GM23338 (cell line): ENCODE measurements around the gene SMYD3. TPM values are rescaled to one million over a fixed set of nuclear protein-coding genes. Genes with fewer than 3 reads are reported as not detected.

ENCODE experiments used
- ATAC-seq: fragments of 200-7000 bp; cut with Tn5 transposase; 3 replicates; pipeline ENCODE4 v1.9.1; 2020
- DNase-seq: peaks from one replicate; pipeline ENCODE4 v3.0.0-alpha.2; 2015; ENCODE audit warnings: low spot score
- H2AFZ ChIP-seq: fragments of 200-600 bp; sonication (generic); 2 replicates; pipeline ENCODE4 v1.8.0; 2016; ENCODE audit warnings: antibody characterized with exemption, mild to moderate bottlenecking, moderate library complexity
- H3F3A ChIP-seq: fragments of 200-600 bp; sonication (generic); replicated peaks from 2 replicates; pipeline ENCODE4 v1.8.0; 2017; ENCODE audit warnings: antibody characterized with exemption, mixed run types, low read depth
- H3K27ac ChIP-seq: fragments of 200-600 bp; sonication (generic); 2 replicates; pipeline ENCODE4 v1.6.1; 2016; ENCODE audit warnings: low read depth
- H3K27me3 ChIP-seq: fragments of 200-600 bp; sonication (generic); 2 replicates; pipeline ENCODE4 v1.8.0; 2016; ENCODE audit warnings: mild to moderate bottlenecking, mixed run types, moderate library complexity; ENCODE audit not compliant: insufficient read depth
- H3K36me3 ChIP-seq: fragments of 200-600 bp; sonication (generic); 2 replicates; pipeline ENCODE4 v1.8.0; 2016; ENCODE audit warnings: mild to moderate bottlenecking; ENCODE audit not compliant: insufficient read depth
- H3K4me1 ChIP-seq: fragments of 200-600 bp; sonication (generic); 2 replicates; pipeline ENCODE4 v1.8.0; 2016; ENCODE audit warnings: mild to moderate bottlenecking, moderate library complexity; ENCODE audit not compliant: insufficient read depth
- H3K4me2 ChIP-seq: fragments of 200-600 bp; sonication (generic); 2 replicates; pipeline ENCODE4 v1.7.1; 2017; ENCODE audit warnings: mixed run types
- H3K4me3 ChIP-seq: fragments of 200-600 bp; sonication (generic); 2 replicates; pipeline ENCODE4 v1.6.1; 2016; ENCODE audit warnings: mixed run types
- H3K79me2 ChIP-seq: fragments of 200-600 bp; sonication (generic); replicated peaks from 2 replicates; pipeline ENCODE4 v1.8.0; 2017; ENCODE audit warnings: mild to moderate bottlenecking; ENCODE audit not compliant: insufficient read depth
- H3K9me2 ChIP-seq: fragments of 200-600 bp; sonication (generic); 2 replicates; pipeline ENCODE4 v1.8.0; 2017; ENCODE audit not compliant: insufficient read depth
- H4K20me1 ChIP-seq: fragments of 200-600 bp; sonication (generic); replicated peaks from 2 replicates; pipeline ENCODE4 v1.8.0; 2017; ENCODE audit warnings: mild to moderate bottlenecking; ENCODE audit not compliant: insufficient read depth
- H3K27ac Mint-ChIP-seq: 2 replicates; pipeline ENCODE4 v1.8.0; 2020; ENCODE audit warnings: inconsistent platforms, mild to moderate bottlenecking, moderate library complexity, mixed read lengths
- H3K27me3 Mint-ChIP-seq: 3 replicates; pipeline ENCODE4 v1.8.0; 2022; ENCODE audit warnings: low read depth, mild to moderate bottlenecking, moderate library complexity, mixed read lengths, inconsistent platforms; ENCODE audit not compliant: insufficient read depth, poor library complexity
- H3K36me3 Mint-ChIP-seq: 3 replicates; pipeline ENCODE4 v1.8.0; 2021; ENCODE audit warnings: low read depth, mild to moderate bottlenecking, inconsistent platforms, moderate library complexity, mixed read lengths
- H3K4me1 Mint-ChIP-seq: 3 replicates; pipeline ENCODE4 v1.8.0; 2020; ENCODE audit warnings: mild to moderate bottlenecking, inconsistent platforms, mixed read lengths
- H3K4me3 Mint-ChIP-seq: 3 replicates; pipeline ENCODE4 v1.8.0; 2021; ENCODE audit warnings: moderate library complexity, mild to moderate bottlenecking, inconsistent platforms, mixed read lengths
- H3K9me3 Mint-ChIP-seq: 3 replicates; pipeline ENCODE4 v1.8.0; 2020; ENCODE audit warnings: moderate library complexity, mild to moderate bottlenecking, inconsistent platforms, mixed read lengths
- EZH2phosphoT487 ChIP-seq: fragments of 200-600 bp; sonication (generic); IDR thresholded peaks from one replicate; pipeline ENCODE4 v1.8.1; 2018; ENCODE audit warnings: antibody characterized with exemption; ENCODE audit not compliant: unreplicated experiment
- NANOG ChIP-seq: IDR thresholded peaks from 2 replicates; pipeline ENCODE4 v1.6.1; 2016; ENCODE audit warnings: antibody characterized with exemption, borderline replicate concordance
- ZNF114 ChIP-seq: fragments of 250-450 bp; sonication (Bioruptor Pico); IDR thresholded peaks from 2 replicates; pipeline ENCODE4 v1.5.0; 2020; ENCODE audit warnings: mild to moderate bottlenecking, moderate library complexity
- ZNF331 ChIP-seq: fragments of 250-450 bp; sonication (Bioruptor Pico); IDR thresholded peaks from 2 replicates; pipeline ENCODE4 v1.5.0; 2020; ENCODE audit warnings: low read depth, mild to moderate bottlenecking, moderate library complexity
- polyA plus RNA-seq: library from polyadenylated mRNA; unstranded; fragments of >200 nt; fragmentation: Nextera tagmentation; extraction: Ambion mirVana; gene quantifications from 2 replicates; pipeline ENCODE4 v1.2.1, GENCODE V29; 2016
- total RNA-seq: library from RNA; depleted of rRNA; stranded (reverse); fragments of >200 nt; shearing (Covaris generic); gene quantifications from 2 replicates; pipeline ENCODE4 v1.2.3, GENCODE V29; 2014
- TF ChIP-seq, protein P1 (sequence below): fragments of 250-450 bp; sonication (Bioruptor Pico); IDR thresholded peaks from 2 replicates; pipeline ENCODE4 v1.5.0; 2020; ENCODE audit warnings: mild to moderate bottlenecking, moderate library complexity
- TF ChIP-seq, protein P2 (sequence below): IDR thresholded peaks from 2 replicates; pipeline ENCODE4 v1.6.1; 2016; ENCODE audit warnings: antibody characterized with exemption

Gene SMYD3
- total and polyA plus RNA-seq, 2 experiments from 2014 or later = 31.8 to 34.4 TPM

DNA sequence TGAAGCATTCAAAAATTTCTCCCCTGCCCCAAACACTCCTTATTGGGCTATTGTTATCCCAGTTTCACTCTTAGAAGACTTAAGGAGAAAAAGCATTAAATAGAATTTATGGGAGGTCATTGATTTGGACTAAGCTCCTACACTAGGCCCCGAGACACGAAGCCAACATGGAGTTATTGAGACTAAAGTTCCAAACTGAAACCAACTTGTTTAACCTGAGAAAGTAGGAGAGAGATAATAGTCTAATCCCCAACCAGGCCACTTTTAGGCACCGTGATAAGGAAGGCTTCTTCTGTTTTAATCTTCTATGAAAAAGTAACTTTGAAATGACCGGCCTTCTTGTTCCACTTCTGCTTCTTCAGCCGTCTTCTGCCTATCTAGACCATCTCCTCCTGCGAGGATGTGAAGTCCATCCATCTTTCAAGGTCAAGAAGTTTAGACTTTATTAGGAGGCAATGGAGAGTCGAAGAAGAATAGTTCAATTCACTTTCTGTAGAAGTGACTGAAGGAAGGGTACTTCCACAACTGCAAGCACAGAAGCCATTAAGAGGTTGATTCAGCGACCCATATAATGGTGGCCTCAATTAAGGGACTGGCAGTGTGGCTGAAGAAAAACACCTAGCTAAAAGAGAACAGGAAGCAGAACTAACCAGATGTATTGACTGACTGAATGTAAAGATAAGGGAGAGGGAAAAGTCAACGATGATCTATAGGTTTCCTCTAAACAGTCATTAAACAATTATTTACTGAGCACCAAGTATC lies 428.8 kb downstream of the SMYD3 start (continued):
- TF ChIP-seq, protein P1, sequence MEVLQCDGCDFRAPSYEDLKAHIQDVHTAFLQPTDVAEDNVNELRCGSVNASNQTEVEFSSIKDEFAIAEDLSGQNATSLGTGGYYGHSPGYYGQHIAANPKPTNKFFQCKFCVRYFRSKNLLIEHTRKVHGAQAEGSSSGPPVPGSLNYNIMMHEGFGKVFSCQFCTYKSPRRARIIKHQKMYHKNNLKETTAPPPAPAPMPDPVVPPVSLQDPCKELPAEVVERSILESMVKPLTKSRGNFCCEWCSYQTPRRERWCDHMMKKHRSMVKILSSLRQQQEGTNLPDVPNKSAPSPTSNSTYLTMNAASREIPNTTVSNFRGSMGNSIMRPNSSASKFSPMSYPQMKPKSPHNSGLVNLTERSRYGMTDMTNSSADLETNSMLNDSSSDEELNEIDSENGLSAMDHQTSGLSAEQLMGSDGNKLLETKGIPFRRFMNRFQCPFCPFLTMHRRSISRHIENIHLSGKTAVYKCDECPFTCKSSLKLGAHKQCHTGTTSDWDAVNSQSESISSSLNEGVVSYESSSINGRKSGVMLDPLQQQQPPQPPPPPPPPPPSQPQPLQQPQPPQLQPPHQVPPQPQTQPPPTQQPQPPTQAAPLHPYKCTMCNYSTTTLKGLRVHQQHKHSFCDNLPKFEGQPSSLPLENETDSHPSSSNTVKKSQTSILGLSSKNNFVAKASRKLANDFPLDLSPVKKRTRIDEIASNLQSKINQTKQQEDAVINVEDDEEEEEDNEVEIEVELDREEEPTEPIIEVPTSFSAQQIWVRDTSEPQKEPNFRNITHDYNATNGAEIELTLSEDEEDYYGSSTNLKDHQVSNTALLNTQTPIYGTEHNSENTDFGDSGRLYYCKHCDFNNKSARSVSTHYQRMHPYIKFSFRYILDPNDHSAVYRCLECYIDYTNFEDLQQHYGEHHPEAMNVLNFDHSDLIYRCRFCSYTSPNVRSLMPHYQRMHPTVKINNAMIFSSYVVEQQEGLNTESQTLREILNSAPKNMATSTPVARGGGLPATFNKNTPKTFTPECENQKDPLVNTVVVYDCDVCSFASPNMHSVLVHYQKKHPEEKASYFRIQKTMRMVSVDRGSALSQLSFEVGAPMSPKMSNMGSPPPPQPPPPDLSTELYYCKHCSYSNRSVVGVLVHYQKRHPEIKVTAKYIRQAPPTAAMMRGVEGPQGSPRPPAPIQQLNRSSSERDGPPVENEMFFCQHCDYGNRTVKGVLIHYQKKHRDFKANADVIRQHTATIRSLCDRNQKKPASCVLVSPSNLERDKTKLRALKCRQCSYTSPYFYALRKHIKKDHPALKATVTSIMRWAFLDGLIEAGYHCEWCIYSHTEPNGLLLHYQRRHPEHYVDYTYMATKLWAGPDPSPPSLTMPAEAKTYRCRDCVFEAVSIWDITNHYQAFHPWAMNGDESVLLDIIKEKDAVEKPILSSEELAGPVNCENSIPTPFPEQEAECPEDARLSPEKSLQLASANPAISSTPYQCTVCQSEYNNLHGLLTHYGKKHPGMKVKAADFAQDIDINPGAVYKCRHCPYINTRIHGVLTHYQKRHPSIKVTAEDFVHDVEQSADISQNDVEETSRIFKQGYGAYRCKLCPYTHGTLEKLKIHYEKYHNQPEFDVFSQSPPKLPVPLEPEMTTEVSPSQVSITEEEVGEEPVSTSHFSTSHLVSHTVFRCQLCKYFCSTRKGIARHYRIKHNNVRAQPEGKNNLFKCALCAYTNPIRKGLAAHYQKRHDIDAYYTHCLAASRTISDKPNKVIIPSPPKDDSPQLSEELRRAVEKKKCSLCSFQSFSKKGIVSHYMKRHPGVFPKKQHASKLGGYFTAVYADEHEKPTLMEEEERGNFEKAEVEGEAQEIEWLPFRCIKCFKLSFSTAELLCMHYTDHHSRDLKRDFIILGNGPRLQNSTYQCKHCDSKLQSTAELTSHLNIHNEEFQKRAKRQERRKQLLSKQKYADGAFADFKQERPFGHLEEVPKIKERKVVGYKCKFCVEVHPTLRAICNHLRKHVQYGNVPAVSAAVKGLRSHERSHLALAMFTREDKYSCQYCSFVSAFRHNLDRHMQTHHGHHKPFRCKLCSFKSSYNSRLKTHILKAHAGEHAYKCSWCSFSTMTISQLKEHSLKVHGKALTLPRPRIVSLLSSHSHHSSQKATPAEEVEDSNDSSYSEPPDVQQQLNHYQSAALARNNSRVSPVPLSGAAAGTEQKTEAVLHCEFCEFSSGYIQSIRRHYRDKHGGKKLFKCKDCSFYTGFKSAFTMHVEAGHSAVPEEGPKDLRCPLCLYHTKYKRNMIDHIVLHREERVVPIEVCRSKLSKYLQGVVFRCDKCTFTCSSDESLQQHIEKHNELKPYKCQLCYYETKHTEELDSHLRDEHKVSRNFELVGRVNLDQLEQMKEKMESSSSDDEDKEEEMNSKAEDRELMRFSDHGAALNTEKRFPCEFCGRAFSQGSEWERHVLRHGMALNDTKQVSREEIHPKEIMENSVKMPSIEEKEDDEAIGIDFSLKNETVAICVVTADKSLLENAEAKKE = no peak
- TF ChIP-seq, protein P2, sequence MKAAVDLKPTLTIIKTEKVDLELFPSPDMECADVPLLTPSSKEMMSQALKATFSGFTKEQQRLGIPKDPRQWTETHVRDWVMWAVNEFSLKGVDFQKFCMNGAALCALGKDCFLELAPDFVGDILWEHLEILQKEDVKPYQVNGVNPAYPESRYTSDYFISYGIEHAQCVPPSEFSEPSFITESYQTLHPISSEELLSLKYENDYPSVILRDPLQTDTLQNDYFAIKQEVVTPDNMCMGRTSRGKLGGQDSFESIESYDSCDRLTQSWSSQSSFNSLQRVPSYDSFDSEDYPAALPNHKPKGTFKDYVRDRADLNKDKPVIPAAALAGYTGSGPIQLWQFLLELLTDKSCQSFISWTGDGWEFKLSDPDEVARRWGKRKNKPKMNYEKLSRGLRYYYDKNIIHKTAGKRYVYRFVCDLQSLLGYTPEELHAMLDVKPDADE = no peak
- TF ChIP-seq ZNF114 (CRISPR knock-in tag) = no peak
- TF ChIP-seq NANOG = no peak
- TF ChIP-seq EZH2phosphoT487 = no peak

DNA sequence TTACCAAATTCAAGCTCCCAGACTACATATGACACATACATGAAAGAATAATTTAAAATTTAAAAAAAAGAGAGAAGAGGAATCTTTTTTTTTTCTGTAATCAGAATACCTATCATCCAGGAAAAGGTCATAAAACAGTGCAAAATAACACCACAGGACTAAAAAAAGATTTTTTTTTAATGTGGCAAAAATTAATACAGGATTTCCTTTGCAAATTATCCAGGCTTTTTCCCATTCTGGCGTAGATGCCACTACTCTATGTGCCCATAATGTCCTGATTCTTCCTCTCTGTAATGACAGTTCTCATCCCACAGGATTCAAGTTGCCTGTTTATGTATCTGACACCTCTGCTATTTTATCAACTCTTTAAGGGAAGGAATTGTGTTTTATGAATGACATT lies 429.6 kb downstream of the SMYD3 start:
- Mint-ChIP-seq H3K27me3 (peaks cover 4% of the 10 kb centered on the region), H3K4me1 (peaks cover 26% of the 10 kb centered on the region), H3K9me3 (peaks cover 10% of the 10 kb centered on the region), H3K27ac (no peak overlapping the region; the same call in 1 of the 2 replicates), H3K36me3 (peaks cover 4% of the 10 kb centered on the region; the same call in 2 of the 3 replicates), H3K4me3 (no peak overlapping the region)
- Histone ChIP-seq H3K27me3 (no peaks in the 10 kb centered on the region), H3K4me2 (no peak overlapping the region), H3K9me2 (no peaks in the 10 kb centered on the region), H3K79me2 (no peaks in the 10 kb centered on the region), H2AFZ (no peak overlapping the region), H3K27ac (no peak overlapping the region), H3K4me1 (no peaks in the 10 kb centered on the region), H3K4me3 (no peak overlapping the region), H3F3A (no peaks in the 10 kb centered on the region), H4K20me1 (no peaks in the 10 kb centered on the region), H3K36me3 (no peaks in the 10 kb centered on the region)
- no peak for ATAC-seq
- no peak for DNase-seq
- TF ChIP-seq, protein P2 = no peak
- no peak for TF ChIP-seq ZNF331 (CRISPR knock-in tag)
- TF ChIP-seq, protein P1 = no peak
